Liver (tissue), 3 donors: ENCODE results near the gene PSD4.

Experiments used
- CTCF ChIP-seq: fragments of 150-350 bp; IDR thresholded peaks from 2 replicates; pipeline ENCODE4 v1.5.1; 2017; ENCODE audit warnings: improper control_type of control experiment, low read depth, low read length; ENCODE audit not compliant: missing input control
- REST ChIP-seq: IDR thresholded peaks from 2 replicates; pipeline ENCODE4 v1.6.1; 2016; ENCODE audit warnings: antibody characterized with exemption, mild to moderate bottlenecking
- SP1 ChIP-seq: IDR thresholded peaks from 2 replicates; pipeline ENCODE4 v1.6.1; 2018; ENCODE audit warnings: antibody characterized with exemption, mild to moderate bottlenecking
- TAF1 ChIP-seq: conservative IDR thresholded peaks from 2 replicates; pipeline ENCODE4 v1.6.1; 2016; ENCODE audit warnings: antibody characterized with exemption, mild to moderate bottlenecking
- donor health status: healthy.
- donor health status: healthy.

- TF ChIP-seq CTCF (no peak), TAF1 (no peak), REST (no peak), SP1 (no peak)
Measured at GRCh38 chr2:113134717-113135116, 39.1 kb upstream of the PSD4 start.
